Cardiac muscle cell (in vitro differentiated cells and primary cell): Measurements from ENCODE around the gene TCHP. TPM values are rescaled to one million over a fixed set of nuclear protein-coding genes. Genes with fewer than 3 reads are reported as not detected.

ENCODE experiments used
- DNase-seq, 2 donors: peaks; one replicate each; pipeline versions ENCODE4 v3.0.0 to v3.0.0-alpha.2; 2010 to 2017; ENCODE audit warnings: low read depth in 1 of 2, low spot score in 1 of 2
- H3K27ac ChIP-seq: fragments of 200-600 bp; sonication (generic); 2 replicates; pipeline ENCODE4 v1.5.1; 2016
- H3K27me3 ChIP-seq: fragments of 200-600 bp; sonication (generic); 2 replicates; pipeline ENCODE4 v1.6.0; 2016; ENCODE audit warnings: control low read depth
- H3K36me3 ChIP-seq: fragments of 200-600 bp; sonication (generic); 2 replicates; pipeline ENCODE4 v1.5.1; 2016; ENCODE audit warnings: control low read depth
- H3K4me1 ChIP-seq: fragments of 200-600 bp; sonication (generic); 2 replicates; pipeline ENCODE4 v1.8.1; 2017; ENCODE audit warnings: low read depth, mild to moderate bottlenecking, mixed run types
- H3K4me3 ChIP-seq: fragments of 200-600 bp; sonication (generic); 2 replicates; pipeline ENCODE4 v1.5.1; 2016; ENCODE audit warnings: mild to moderate bottlenecking
- H3K9me3 ChIP-seq: fragments of 200-600 bp; sonication (generic); 2 replicates; pipeline ENCODE4 v1.5.1; 2017; ENCODE audit warnings: low read depth, mild to moderate bottlenecking, control low read depth
- polyA plus RNA-seq: library from polyadenylated mRNA; unstranded; fragments of >200 nt; fragmentation: Nextera tagmentation; extraction: Ambion mirVana; gene quantifications from 2 replicates; pipeline ENCODE4 v1.2.1, GENCODE V29; 2016
- total RNA-seq: library from RNA; depleted of rRNA; stranded (reverse); fragments of >200 nt; gene quantifications from 2 replicates; pipeline ENCODE4 v1.2.3, GENCODE V29; 2016
- TF ChIP-seq, protein P1 (sequence below): IDR thresholded peaks from 2 replicates; pipeline ENCODE4 v1.5.1; 2012; ENCODE audit warnings: low read depth, mild to moderate bottlenecking, low read length

TCHP gene
- total and polyA plus RNA-seq, 2 experiments from 2014 or later, result 21.5 to 23.7 TPM

DNA sequence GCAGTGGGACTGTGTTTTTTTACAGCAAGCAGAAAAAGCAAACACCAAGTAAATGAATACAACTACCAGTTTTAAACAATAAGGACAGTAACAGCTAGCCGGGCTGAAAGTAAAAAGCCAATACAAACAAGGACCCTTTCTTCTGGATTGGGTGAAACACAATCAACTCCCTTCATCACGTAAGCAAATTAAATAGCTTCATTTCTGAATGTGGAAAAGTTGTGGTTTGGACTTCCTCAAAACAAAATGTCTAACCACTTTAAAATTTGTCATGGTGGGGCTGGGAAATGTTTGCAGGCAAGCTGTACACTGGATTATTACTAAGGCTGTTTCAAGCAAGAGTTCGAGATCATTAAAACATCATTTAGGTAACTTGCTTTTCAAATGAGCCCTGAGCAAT is 47.4 kb downstream of the TCHP start:
- Histone ChIP-seq H3K4me3 (no peak overlapping the region), H3K27me3 (no peaks in the 10 kb centered on the region), H3K27ac (no peak overlapping the region), H3K36me3 (peaks cover 8% of the 10 kb centered on the region), H3K4me1 (peaks cover 51% of the 10 kb centered on the region), H3K9me3 (no peaks in the 10 kb centered on the region)
- TF ChIP-seq, protein P1, sequence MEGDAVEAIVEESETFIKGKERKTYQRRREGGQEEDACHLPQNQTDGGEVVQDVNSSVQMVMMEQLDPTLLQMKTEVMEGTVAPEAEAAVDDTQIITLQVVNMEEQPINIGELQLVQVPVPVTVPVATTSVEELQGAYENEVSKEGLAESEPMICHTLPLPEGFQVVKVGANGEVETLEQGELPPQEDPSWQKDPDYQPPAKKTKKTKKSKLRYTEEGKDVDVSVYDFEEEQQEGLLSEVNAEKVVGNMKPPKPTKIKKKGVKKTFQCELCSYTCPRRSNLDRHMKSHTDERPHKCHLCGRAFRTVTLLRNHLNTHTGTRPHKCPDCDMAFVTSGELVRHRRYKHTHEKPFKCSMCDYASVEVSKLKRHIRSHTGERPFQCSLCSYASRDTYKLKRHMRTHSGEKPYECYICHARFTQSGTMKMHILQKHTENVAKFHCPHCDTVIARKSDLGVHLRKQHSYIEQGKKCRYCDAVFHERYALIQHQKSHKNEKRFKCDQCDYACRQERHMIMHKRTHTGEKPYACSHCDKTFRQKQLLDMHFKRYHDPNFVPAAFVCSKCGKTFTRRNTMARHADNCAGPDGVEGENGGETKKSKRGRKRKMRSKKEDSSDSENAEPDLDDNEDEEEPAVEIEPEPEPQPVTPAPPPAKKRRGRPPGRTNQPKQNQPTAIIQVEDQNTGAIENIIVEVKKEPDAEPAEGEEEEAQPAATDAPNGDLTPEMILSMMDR, result no peak
- DNase-seq, result peak in 1 of 2 donors; percentile 65

DNA sequence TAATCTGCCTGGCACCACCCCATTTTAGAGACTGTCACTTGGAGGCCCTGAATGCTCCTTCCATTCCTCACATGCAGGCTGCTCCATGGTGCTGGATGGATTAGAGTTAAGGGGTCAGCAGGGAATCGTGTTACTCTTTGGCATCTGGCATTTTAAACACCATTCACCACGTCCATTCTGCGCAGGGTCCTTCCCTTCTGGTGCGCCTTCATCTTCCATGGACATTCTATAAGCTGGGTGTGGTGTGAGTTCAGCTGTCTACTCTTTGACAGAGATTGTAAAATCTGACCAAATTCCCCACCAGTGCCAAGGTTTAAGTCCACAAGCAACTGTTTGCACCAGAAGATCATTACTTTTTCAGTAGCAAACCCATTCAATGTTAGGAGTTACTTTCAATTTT is 48.3 kb downstream of the TCHP start:
- Histone ChIP-seq H3K9me3 (no peaks in the 10 kb centered on the region), H3K4me1 (peaks cover 51% of the 10 kb centered on the region), H3K27me3 (no peaks in the 10 kb centered on the region), H3K27ac (peak overlapping the region; percentile 84), H3K36me3 (peaks cover 15% of the 10 kb centered on the region), H3K4me3 (no peak overlapping the region)
- TF ChIP-seq, protein P1, result no peak
- no peak for DNase-seq

DNA sequence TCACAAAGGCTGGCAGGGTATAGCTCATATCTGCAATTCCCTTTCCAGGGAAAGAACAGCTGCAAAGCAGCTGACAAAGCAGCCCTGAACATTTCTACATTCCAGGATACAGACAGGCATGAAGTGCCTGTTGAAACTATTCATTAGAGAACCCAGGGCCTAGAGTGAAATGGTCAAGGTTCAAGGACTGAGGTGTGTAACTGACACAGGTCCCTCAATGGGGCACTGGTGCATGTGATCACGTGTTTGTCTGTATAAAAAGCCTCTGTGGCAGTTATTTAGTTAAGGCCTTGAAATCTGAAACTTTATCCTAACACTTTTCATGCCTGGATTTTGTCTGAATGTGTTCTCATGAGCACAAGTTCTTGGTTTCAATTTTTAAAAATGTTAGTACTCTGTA is 49.0 kb downstream of the TCHP start:
- H3K27ac ChIP-seq, result peak overlapping the region; percentile 84

DNA sequence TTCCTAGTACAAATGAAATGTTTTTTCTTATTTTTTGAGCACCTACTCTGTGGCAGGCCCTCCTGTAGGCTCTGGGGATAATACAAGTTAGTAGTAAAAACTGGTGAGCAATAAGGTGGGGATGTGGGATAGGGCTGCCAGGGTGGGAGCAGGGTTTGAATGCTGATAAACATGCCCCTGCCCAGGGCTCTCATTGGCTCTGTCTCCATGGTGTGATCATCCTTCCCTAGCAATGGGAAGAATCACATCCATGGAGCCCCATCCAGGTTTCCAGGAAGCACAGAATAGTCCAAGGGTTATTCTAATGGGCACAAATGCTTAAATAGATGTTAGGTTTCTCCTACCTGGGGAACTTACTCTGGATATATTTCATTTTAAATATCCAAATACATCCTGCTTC is 50.6 kb downstream of the TCHP start:
- DNase-seq, result no peak
- H3K36me3 ChIP-seq, result peaks cover 18% of the 10 kb centered on the region
- H3K4me3 ChIP-seq, result no peak overlapping the region
- H3K9me3 ChIP-seq, result no peaks in the 10 kb centered on the region
- peak overlapping the region; percentile 84 for H3K27ac ChIP-seq
- TF ChIP-seq, protein P1, result no peak
- peaks cover 38% of the 10 kb centered on the region for H3K4me1 ChIP-seq
- H3K27me3 ChIP-seq, result no peaks in the 10 kb centered on the region

More for the DNA sequence above, 49.0 kb downstream of the TCHP start:
- Histone ChIP-seq H3K4me1 (peaks cover 51% of the 10 kb centered on the region), H3K27me3 (no peaks in the 10 kb centered on the region), H3K4me3 (no peak overlapping the region), H3K36me3 (peaks cover 15% of the 10 kb centered on the region), H3K9me3 (no peaks in the 10 kb centered on the region)
- TF ChIP-seq, protein P1, result no peak
- peak; percentile 72 to 73 for DNase-seq

DNA sequence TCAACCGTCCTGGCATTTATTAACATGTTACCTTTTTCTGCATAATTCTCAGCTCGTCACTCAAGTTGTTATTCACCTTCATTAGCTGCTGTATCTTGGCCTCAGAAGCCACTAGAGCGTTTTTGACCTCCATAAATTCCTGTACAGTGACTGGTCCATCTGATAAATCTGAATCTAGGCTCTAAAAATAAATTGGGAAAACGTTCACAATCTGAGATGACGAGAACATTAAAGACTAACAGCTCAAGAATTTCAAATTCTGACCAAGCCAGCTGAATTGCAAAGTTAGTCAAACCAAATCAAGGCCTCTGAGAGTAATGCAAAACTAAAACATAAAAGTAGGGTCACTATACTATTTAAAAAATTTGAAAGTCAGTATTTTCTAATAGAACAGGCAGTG is 51.1 kb downstream of the TCHP start:
- Histone ChIP-seq H3K36me3 (peaks cover 18% of the 10 kb centered on the region), H3K27ac (peak overlapping the region; percentile 84), H3K4me3 (no peak overlapping the region)

More for the DNA sequence above, 51.1 kb downstream of the TCHP start:
- DNase-seq, result peak in 1 of 2 donors; percentile 85
- Histone ChIP-seq H3K27me3 (no peaks in the 10 kb centered on the region), H3K4me1 (peaks cover 38% of the 10 kb centered on the region), H3K9me3 (no peaks in the 10 kb centered on the region)
- TF ChIP-seq, protein P1, result no peak
